GM18909 (cell line): ENCODE data around the gene BCAS1.

ENCODE experiments used
- ATAC-seq: cut with Tn5 transposase; IDR thresholded peaks from one replicate; pipeline ENCODE4 v1.9.1; 2021; ENCODE audit warnings: mild to moderate bottlenecking; ENCODE audit not compliant: unreplicated experiment, poor library complexity

Gene BCAS1

DNA sequence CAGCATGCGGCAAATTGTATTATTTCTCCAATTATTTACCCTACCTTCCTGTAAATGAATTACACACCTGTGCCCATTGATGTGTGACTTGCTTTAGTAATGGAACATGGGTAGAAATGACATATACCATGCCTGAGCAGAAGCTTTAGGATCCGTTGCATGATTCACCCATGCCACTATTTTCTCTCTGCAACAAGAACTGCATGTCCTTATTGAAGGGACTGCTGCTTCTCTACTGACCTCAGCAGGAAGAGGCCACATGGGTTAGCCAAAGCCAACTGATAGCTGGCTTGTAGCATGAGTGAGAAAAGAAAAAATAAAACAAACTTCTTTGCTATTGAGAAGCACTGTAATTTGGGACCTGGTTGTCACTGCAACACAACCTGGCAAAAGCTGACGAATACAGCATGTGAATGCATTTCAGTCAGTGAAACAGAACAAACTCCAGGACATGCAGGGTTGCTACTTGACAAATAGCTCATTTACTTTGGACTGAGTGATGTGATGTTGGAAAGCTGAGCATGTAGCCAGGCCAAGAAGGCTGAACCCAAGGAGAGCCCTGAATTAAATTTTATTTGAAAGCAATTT is 99.2 kb downstream of the BCAS1 start:
- ATAC-seq = no peak

DNA sequence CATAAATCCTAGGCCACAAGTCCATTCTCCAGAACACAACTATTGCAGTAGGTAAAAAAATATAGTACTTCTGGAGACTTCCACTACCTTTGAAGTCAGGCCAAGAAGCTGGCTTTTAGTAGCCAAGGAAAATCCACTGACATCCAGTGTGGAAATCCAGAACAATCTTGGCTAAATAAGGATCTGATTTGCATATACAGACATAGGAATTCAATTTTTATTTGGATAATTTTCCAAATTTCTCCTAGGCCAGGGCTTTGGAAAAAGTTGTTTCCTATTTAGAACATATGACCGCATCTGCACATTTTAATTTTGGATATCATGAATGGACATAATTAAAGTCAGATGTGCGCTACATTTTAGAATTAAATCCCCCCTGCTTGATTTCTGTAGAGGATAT is 100.2 kb downstream of the BCAS1 start:
- no peak for ATAC-seq

DNA sequence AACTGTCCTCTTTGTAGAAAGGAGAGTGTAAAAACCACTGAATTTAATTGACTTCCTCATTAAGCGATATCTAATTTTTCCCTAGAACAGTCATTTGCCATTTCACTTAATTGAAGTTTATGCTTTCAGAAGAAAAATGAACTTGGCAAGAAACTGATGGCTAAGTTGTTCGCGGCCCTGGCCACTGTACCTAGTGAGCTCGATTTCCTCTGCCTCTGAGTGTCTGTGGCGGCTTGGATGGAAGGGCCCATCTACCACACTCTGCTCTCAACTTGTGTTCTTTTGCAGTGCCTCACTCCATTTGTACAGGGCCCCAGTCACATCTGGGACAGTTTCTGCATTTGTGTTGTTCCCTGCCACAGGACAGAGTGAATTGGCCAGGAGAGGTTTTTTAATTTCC is 102.9 kb downstream of the BCAS1 start:
- ATAC-seq = no peak

DNA sequence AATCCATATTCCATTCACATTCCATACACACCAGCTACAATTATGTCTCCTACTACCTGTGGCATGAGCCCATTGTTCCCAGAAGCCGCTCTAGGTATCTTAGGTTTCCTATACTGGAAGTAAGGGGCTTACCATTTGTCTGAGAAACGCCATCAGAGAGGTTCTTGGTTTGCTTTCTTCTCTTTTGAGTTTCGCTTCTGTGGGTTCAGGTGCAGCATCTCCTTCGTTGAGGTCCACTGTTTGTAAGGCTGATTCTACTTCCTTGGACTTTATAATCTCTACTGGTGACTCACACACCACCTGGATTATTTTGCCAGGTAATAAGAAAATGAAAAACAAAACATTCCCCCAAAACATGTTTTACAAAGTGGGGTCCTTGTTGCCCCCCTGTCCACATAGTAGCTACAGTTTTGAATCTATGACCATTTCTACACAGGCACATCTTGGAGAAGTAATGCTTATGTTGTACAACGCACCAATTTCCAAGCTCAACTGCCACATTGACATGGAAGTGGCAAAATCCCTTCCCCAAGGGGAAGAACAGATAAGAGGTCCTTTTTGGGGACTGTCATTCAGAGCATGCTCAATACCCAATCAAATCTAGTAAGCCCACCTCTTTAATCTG is 103.5 kb downstream of the BCAS1 start:
- ATAC-seq = no peak

DNA sequence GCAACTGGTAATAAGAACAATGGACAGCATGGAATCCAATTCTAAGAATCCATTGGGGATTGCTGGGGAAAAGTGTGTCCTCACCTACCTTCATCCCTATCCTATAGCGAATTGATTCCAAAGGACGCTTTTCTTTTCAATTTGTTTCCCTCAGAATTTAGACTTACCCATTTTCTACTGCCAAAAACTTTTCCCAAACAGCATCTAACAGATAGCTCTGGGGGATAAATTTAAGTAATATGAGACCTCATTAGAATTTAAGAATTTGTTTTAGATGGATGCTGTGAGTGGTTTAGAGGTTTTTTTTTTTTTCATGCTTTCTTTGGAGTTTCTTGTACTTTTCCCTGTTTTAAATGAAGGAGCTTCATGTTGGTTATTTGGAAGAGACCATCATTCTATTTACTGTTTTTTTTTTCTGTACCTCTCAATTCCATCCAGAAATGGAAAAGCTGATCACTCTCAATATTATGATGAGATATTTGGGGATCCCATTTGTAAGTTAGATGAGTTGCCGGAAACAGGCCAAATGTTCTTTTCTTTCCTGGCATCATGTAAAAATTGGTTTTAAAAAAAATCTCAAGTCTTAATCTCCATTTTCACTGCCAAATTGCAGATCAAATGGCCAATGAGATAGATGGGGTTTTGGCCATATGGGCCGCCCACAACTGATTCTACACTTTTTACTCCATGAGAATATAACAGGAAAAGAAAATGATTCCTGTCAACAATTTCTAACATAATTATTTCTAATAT is 105.7 kb downstream of the BCAS1 start:
- no peak for ATAC-seq

DNA sequence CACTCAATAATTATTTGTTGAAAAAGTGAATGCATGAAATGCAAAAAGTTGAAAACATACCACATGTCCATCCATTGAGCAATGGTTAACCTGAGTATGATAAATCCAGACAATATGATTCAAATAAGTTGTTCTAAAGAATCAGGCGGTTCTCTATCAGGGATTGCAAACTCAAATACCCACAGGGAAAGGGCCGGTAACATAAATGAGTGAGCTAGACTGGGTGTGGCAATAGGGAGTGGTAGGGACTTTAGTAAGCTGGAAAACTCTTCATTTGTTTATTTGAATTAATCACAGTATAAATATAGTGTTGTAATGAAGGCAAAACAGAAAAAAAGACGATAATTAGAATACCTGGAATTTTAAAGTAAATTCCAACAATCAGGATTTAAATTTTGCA is 106.3 kb downstream of the BCAS1 start:
- ATAC-seq = no peak

DNA sequence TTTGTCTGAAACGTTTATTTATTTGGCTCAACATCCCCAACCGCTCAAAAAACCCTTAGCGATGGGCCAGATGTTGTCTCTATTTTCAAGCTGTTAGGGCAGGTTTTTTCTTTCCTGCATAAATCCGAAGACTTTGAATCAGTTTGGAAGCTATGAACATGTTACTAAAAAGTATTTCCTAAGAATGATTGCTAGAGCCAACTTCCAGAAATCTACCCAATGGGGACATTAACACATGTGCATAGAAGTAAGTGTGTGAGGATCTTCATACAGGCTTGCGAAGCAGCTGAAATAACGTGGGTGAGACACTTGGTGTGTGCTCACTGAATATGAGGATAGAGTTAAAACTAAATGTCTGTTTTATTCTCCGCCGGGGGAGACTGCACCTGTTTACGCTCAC is 106.8 kb downstream of the BCAS1 start:
- no peak for ATAC-seq

DNA sequence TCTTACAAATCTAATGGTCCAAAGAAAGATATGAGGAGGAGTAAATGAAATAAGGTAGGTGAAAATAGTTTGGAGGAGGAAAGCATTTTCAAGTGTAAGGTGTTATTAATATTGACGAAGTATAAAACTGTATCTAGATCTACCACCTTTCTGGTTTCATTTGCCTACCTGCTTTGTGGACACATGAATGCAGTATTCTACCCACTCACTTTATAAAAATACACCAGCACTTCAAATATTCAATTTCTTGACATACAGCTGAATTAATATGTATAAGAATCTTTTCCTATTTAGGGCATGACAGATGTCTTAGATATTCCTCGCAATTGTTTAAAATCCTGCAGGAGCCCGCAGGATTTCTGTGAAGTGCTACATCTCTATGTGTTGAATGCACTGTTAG is 108.0 kb downstream of the BCAS1 start:
- no peak for ATAC-seq

DNA sequence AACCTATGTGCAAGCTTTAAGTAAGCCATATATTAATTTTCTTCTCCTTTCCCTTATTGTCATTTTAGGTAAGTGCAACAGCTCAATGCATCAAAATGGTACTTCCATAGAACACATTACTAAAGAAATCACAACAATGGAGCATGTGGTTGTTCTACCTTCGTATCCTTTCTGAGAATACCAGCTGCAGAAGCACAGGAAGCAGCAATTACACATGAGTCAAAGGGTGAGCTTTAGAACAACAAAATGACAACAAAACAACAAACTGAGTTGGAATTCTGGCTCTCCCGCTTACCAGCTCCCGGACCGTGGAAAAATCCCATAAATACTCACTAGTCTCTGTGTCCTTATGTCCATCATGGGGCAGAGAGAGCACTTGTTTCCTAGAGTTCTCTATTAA is 108.9 kb downstream of the BCAS1 start:
- ATAC-seq = no peak

DNA sequence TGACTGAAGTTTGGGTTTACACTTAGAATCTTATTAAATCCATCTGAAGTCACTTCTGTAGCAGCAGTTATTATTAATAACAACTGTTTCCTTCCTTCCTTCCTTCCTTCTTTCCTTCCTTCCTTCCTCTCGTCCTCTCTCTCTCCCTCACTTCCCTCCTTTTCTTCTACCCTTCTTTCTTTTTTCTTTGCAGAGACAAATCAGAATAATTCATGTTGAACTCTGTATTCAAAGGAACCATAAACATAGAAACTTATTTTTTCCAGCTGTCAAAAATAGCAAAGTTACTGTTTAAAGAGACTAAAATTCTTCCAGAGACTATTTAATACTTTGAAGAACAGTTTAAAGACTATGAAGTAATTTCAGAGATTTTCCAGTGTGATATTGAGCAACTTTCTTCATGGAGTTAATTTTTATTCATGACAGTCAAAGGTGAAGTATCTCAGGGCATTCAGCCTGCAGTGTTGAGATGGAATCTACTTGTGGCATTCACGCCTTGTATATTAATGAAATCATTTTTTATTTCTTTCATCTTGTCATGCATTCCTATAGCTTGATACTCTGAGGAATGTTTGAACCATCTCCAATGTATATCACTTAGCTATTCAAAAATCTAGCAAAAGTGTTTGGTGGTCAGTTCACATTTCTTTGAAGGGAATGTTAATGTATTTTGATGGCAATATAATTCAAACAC is 109.7 kb downstream of the BCAS1 start:
- ATAC-seq = no peak

DNA sequence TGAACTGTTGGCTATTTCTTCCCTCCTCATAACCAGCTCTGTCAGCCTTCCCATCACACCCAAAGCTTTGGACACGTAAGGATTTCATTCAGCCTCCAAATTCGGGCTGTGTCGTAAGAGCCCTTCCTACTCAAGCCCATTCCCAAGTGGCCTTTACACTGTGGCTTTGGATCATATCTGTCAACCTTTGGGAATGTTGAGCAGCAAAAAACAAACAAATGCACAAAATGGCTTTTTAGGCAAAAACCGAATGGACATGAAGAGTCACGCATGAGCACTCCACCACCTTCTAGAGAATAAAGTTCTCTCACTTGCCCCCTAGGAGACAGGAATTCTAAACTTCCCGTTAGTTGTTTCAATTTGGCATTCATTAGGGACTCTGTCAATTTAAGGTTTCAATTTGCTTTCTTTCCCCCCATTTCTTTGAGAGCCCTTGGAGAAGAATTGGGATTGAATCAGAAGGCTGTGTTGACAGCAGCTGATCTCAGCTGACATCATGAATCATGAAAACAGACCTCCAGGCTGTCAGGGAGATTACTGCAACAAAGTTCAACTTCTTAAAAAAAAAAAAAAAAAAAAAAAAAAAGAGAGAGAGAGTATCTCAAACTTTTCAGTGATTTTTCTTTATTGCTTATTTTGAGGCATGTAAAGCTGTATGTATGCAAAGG is 110.3 kb downstream of the BCAS1 start:
- no peak for ATAC-seq

DNA sequence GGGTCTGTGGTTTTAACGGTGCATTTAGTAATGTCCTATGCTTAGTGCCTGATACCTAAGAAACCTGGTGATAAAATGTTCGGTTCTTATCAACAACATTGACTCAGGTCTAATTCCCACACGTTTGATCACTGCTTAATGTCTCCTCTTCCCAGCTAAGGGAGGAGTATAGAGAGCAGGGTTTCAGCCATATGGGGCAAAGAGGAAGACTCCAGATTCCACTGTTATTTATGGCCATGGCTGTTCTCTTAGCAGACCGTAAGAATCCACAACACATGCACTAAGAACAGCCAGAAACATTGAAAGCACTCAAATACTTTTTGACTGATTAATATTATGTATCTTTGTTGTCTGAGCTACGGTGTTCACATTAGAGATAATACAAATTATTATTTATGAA is 112.1 kb downstream of the BCAS1 start:
- no peak for ATAC-seq

DNA sequence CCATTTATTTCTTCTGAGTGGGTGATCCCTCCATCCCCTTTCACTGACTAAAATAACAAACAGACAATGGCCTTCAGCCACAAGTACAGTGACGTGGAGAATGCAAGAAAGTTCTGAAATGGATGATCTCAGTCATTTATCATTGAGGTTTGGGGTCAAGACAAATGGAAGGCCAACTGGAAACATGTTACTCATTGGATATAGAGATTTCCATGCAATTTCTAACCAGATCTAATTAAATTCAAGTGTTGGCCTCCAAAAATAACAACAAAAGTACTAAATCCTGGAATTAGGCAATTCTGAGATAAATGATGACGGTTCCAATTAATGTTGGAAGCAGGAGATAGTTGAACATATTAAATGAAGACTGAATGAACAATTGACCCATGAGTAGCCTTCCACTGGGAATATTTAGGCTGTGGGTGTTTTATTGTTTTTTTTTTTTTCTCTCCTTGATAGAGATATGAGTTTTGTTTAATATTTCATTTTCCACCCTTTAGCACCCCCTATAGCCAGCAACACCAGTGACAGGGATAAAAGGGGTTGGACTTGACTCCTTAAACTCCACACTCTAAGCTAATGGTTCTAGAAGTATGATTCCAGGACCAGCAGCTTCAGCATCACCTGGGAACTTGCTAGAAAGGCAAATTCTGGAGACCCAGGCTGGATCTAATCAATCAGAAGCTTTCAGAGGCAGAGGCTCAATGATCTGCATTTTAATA is 112.8 kb downstream of the BCAS1 start:
- no peak for ATAC-seq

DNA sequence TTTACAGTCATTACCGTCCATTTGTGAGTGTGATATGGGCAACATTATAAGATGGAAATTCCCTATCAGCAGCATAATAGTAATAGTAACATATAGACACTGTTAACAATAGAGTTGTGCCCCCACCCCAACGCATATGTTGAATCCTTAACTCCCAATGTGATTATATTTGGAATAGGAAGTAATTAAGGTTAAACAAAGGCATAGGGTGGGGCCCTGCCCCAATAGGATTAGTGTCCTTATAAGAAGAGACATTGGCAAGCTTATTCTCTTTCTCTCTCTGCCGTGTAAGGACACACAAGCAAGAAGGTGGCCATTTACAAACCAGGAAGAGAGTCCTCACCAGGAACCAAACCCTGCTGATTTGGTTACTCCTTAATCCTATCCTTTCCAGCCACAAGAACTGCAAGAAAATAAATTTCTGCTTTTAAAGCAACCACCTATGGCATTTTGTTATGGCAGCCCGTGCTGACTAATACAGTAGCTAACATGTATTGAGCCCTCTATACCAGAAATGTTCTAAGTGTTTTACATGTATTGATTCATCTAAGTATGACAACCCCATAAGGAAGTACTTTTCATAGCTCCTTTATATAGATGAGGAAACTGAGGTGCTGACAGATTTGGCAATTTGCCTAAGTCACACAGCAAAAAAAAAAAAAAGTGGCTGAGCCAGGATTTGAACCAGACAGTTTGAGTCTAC is 114.2 kb downstream of the BCAS1 start:
- no peak for ATAC-seq

DNA sequence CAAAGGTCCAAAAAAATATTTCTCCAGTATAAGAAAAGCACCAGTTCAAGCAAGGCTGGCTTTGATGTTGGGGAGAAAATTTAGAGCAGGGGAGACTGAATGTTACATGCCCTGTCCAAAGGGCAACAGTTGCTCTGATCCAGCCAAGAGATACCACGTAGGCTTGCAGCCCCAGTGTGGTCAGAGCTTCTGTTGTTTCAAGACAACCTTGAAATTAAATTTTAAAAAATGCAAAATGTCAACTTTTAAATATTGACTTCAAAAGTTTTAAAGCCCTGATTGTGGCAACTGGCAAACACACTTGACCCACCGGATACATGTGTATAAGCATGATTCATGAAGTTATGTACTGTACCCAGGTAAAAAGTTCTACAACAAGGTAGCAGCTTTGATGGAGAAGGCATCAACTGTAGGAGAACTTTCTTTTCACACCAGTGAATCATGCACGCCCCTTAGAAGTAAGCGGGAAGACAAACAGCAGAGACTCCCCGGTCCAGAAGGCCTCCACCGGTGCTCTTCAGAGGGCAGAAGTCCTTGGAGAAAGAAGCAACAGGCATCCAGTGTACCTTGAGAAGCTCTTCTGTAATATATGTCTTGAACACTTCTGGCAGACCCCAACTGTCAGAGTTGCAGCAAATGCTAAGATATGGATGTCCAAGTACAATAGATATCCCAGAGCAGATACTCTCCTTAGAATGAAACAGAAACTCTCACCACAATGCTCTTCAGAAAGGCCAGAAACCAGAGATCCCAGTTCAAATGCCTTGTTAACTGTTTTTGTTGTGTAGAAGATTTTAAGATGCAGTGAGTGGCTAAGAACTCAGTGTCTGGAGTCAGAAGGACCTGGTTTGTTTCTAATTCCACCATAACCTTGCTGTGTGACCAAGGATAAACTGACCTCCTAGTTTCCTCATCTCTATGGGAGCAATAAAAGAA is 115.4 kb downstream of the BCAS1 start:
- no peak for ATAC-seq

DNA sequence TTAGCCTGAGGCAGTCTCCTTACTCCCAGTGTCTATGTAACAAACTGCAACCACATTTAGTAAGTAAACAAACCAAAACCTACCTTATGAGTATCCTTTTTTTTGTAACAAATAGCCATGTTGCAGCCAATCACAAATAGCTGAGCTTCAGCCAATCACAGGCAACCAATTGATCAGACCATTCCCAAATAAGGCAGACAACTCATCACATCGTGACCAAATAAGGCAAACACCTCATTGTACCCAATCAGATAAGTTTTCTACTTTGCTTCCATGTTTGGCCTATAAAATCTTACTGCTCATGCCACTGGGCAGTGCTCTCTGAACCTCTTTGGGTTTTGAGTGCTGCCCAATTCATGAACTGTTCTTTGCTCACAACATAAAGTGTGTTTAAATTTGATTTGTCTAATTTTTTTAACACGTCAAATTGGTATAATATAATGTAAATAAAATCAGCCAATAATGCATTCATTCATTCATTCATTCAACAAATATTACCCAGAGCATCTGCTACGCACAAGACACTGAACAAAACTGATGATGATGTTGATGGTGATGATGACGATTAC is 117.8 kb downstream of the BCAS1 start:
- ATAC-seq = no peak

DNA sequence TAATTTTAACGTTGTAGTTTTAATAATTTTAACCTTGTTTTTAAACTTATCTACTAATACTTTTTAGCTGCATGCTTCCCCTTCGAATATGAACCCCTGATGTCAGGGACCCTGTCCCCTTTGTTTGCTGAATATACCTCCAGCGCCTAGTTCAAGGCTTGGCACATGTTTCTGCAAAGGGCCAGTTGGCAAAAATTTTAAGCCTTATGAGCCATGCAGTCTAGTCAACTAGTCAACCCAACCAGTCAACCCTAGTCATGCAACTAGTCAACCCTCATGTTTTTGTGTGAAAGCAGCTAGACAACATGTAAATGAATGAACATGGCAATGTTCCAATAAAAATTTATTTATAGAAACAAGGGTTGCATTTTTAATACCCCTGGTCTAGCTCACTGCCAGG is 119.8 kb downstream of the BCAS1 start:
- ATAC-seq = no peak

DNA sequence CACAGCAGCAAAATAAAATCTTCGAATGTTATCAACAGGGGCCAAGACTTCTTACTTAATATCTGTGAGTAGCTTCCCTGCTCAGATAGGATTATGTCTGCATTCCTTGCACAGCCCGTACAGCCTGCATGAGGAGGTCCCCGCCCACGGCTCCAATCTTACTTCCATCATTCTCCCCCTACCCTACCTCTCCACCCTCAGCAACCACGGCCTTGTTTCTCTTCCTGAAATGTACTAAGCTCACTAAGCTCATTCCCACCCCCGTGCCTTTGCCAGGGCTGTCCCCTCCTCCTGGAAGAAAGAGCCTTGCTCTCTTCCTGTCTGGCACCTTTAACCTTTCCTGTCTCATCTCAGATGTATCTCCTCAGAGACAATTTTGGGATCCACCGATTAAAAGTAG is 120.4 kb downstream of the BCAS1 start:
- ATAC-seq = no peak
